Smooth muscle cell (in vitro differentiated cells): ENCODE results near the gene TEAD1. TPM values are rescaled to one million over a fixed set of nuclear protein-coding genes. Genes with fewer than 3 reads are reported as not detected.

Experiments used
- DNase-seq: peaks from one replicate; lab custom pipeline; 2025; ENCODE audit not compliant: unreplicated experiment; lab: John Stamatoyannopoulos, UW
- H2AFZ ChIP-seq: fragments of 200-600 bp; sonication (generic); 2 replicates; pipeline ENCODE4 v1.6.0; 2016; ENCODE audit warnings: antibody characterized with exemption, low read depth, mild to moderate bottlenecking
- H3F3A ChIP-seq: fragments of 200-600 bp; sonication (generic); 2 replicates; pipeline ENCODE4 v1.6.0; 2017; ENCODE audit warnings: antibody characterized with exemption, low read depth
- H3K27ac ChIP-seq: fragments of 200-600 bp; sonication (generic); 2 replicates; pipeline ENCODE4 v1.5.1; 2016; ENCODE audit warnings: low read depth, mild to moderate bottlenecking
- H3K27me3 ChIP-seq: fragments of 200-600 bp; sonication (generic); 2 replicates; pipeline ENCODE4 v1.6.1; 2016; ENCODE audit warnings: low read depth, mild to moderate bottlenecking
- H3K36me3 ChIP-seq: fragments of 200-600 bp; sonication (generic); 2 replicates; pipeline ENCODE4 v1.5.1; 2016; ENCODE audit warnings: low read depth
- H3K4me1 ChIP-seq: fragments of 200-600 bp; sonication (generic); 2 replicates; pipeline ENCODE4 v1.5.1; 2016; ENCODE audit warnings: low read depth
- H3K4me2 ChIP-seq: fragments of 200-600 bp; sonication (generic); 2 replicates; pipeline ENCODE4 v1.6.0; 2016; ENCODE audit warnings: mild to moderate bottlenecking
- H3K4me3 ChIP-seq: fragments of 200-600 bp; sonication (generic); 2 replicates; pipeline ENCODE4 v1.5.1; 2016; ENCODE audit warnings: mild to moderate bottlenecking
- H3K79me2 ChIP-seq: fragments of 200-600 bp; sonication (generic); 2 replicates; pipeline ENCODE4 v1.6.0; 2016; ENCODE audit warnings: low read depth, mild to moderate bottlenecking
- H3K9ac ChIP-seq: fragments of 200-600 bp; sonication (generic); 2 replicates; pipeline ENCODE4 v1.6.0; 2016; ENCODE audit warnings: low read depth
- H3K9me3 ChIP-seq: fragments of 200-600 bp; sonication (generic); replicated peaks from 2 replicates; pipeline ENCODE4 v1.5.1; 2016; ENCODE audit warnings: low read depth
- H4K20me1 ChIP-seq: fragments of 200-600 bp; sonication (generic); 2 replicates; pipeline ENCODE4 v1.6.0; 2016; ENCODE audit warnings: low read depth
- CTCF ChIP-seq: fragments of 200-600 bp; sonication (generic); IDR thresholded peaks from 2 replicates; pipeline ENCODE4 v1.5.1; 2017; ENCODE audit warnings: borderline replicate concordance, mild to moderate bottlenecking, antibody characterized with exemption; ENCODE audit not compliant: insufficient read depth, poor library complexity, severe bottlenecking
- WGBS: methylation state at CpG from one replicate; pipeline ENCODE4 v1.1.7; 2016; ENCODE audit warnings: low lambda C conversion rate; 5-methylcytosine and 5-hydroxymethylcytosine counted together
- polyA plus RNA-seq: library from polyadenylated mRNA; unstranded; fragments of >200 nt; fragmentation: Nextera tagmentation; extraction: Ambion mirVana; gene quantifications from 2 replicates; pipeline ENCODE4 v1.2.1, GENCODE V29; 2016
- total RNA-seq: library from RNA; depleted of rRNA; stranded (reverse); fragments of >200 nt; gene quantifications from 2 replicates; pipeline ENCODE4 v1.2.3, GENCODE V29; 2014

Gene TEAD1
- total and polyA plus RNA-seq, 2 experiments from 2014 or later: 63.0 to 181 TPM

DNA sequence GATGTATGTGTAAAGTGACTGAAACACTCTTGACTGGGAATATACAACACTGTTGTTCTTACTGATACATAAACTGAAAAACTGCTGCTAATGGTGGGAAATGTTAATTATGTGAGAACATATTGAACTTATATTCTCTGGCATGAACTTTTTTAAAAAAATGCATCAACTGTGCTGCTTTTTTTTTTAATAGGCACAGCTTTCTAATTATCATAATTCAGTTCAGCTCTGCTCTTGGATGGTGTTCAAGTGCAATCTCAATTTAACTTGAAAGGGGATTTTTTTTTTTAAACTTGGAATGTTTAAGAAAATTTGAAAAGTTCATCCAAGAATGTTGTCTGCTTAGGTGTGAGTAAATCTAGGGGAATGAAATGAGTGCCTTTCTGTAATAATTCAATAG is 5.2 kb downstream of the TEAD1 start:
- no peak overlapping the region for H2AFZ ChIP-seq
- TF ChIP-seq CTCF: no peak
- peaks cover 24% of the 10 kb centered on the region for H4K20me1 ChIP-seq
- H3K4me2 ChIP-seq: peak overlapping the region; percentile 84
- peaks cover 30% of the 10 kb centered on the region for H3F3A ChIP-seq
- no peaks in the 10 kb centered on the region for H3K36me3 ChIP-seq
- no peaks in the 10 kb centered on the region for H3K9me3 ChIP-seq
- no peak for DNase-seq
- no peaks in the 10 kb centered on the region for H3K27me3 ChIP-seq
- H3K9ac ChIP-seq: peak overlapping the region; percentile 87
- peaks cover 70% of the 10 kb centered on the region for H3K4me1 ChIP-seq
- peak overlapping the region; percentile 78 for H3K4me3 ChIP-seq
- H3K79me2 ChIP-seq: peaks cover 97% of the 10 kb centered on the region
- peak overlapping the region; percentile 99 for H3K27ac ChIP-seq

DNA sequence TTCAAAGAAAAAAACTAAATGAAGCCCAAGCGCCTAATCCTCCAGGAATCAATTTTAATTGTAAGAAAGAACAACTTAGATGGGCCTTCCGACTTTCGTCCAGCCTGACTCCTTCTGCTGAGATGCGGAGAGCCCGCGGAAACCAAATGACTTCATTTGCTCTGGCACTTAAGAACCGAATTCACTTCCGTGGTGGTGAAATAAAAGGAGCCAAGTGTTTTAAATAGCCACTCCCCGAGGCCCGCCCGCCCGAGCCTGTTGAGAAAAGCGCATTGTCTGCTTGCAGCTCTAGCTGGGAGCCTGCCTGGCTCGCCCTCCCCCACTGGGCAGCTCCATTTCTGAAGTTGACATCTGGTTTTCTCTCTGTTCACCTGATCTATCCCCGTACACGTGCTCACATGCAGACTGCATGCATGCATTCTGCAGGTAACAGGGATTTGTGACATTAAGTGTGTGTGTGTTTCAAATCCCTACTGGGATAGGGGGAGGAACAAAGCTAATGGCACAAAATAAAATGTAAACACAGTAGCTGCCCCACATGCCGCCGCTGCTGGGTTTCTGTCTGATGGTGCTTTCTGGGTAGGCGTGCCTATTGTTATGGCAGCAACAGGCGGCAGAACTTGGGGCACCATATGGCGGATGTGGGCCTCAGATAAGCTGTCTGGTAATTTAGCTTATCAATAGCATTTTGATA is 6.2 kb downstream of the TEAD1 start:
- Histone ChIP-seq H3K79me2 (peaks cover 100% of the 10 kb centered on the region), H3K27me3 (no peaks in the 10 kb centered on the region), H3K4me1 (peaks cover 79% of the 10 kb centered on the region), H3K4me2 (peak overlapping the region; percentile 84), H3K4me3 (peak overlapping the region; percentile 78), H3K27ac (peak overlapping the region; percentile 99), H4K20me1 (peaks cover 28% of the 10 kb centered on the region), H3K9me3 (no peaks in the 10 kb centered on the region), H2AFZ (no peak overlapping the region), H3F3A (peaks cover 36% of the 10 kb centered on the region), H3K9ac (peak overlapping the region; percentile 87), H3K36me3 (no peaks in the 10 kb centered on the region)
- WGBS: 4% methylated on average over 21 of the region's 21 CpGs
- TF ChIP-seq CTCF: no peak
- peak; percentile 27 for DNase-seq

DNA sequence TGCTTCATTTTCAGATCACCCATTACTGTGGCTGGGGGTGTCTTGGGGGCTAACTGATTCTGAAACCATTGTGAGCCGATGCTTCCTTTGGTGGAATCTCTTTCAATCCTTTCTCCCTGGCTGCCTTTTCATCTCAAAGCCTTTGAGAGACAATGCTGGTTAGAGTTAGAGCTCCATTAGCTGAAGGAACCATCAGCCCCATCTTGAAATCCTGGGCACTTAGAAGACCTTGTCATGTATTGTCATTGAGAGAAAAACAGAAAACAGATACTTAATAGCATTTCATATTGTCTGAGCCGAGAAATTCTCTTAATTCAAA is 6.7 kb downstream of the TEAD1 start:
- Histone ChIP-seq H3K27ac (peak overlapping the region; percentile 99), H3K9me3 (no peaks in the 10 kb centered on the region), H4K20me1 (peaks cover 28% of the 10 kb centered on the region), H3K36me3 (no peaks in the 10 kb centered on the region), H3K27me3 (no peaks in the 10 kb centered on the region), H3F3A (peaks cover 36% of the 10 kb centered on the region), H3K4me1 (peaks cover 82% of the 10 kb centered on the region), H3K4me3 (peak overlapping the region; percentile 78), H3K9ac (peak overlapping the region; percentile 12), H2AFZ (no peak overlapping the region), H3K4me2 (peak overlapping the region; percentile 84), H3K79me2 (peaks cover 100% of the 10 kb centered on the region)
- TF ChIP-seq CTCF: no peak
- WGBS: 24% methylated on average over 2 of the region's 2 CpGs
- no peak for DNase-seq

DNA sequence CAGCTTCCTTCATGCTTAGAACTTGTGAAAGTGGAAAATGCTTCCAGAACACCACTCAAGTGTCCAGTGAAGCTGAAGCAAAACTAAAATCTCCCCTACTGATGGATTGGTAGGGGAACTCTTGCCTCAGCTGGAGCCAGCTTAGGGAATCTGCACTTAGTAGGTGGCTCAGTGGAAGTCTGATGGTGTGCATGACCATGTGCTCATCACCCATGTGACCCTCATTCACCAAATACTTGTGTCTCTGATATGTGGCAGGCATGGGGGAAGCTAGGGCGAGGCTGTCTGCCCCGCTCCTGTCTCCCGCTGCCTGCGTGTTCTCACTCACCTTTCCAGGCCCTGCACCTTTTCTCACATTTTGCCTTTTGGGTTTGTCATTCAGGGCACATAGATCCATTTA is 7.2 kb downstream of the TEAD1 start:
- Histone ChIP-seq H3K4me3 (no peak overlapping the region), H2AFZ (no peak overlapping the region), H3K79me2 (peaks cover 100% of the 10 kb centered on the region), H3K4me2 (peak overlapping the region; percentile 84), H3K27ac (peak overlapping the region; percentile 99), H3K9ac (peak overlapping the region; percentile 36), H3K27me3 (no peaks in the 10 kb centered on the region), H3K9me3 (no peaks in the 10 kb centered on the region), H3K36me3 (no peaks in the 10 kb centered on the region), H3F3A (peaks cover 36% of the 10 kb centered on the region), H3K4me1 (peaks cover 88% of the 10 kb centered on the region), H4K20me1 (peaks cover 28% of the 10 kb centered on the region)
- no peak for DNase-seq
- TF ChIP-seq CTCF: no peak
- 94% methylated on average over 4 of the region's 4 CpGs for WGBS
